GM19463 (cell line): Measurements from ENCODE around the gene HOXC13.

Source experiments
- ATAC-seq: cut with Tn5 transposase; IDR thresholded peaks from one replicate; pipeline ENCODE4 v1.9.1; 2021; ENCODE audit warnings: mild to moderate bottlenecking, moderate library complexity; ENCODE audit not compliant: unreplicated experiment

The HOXC13 gene

DNA sequence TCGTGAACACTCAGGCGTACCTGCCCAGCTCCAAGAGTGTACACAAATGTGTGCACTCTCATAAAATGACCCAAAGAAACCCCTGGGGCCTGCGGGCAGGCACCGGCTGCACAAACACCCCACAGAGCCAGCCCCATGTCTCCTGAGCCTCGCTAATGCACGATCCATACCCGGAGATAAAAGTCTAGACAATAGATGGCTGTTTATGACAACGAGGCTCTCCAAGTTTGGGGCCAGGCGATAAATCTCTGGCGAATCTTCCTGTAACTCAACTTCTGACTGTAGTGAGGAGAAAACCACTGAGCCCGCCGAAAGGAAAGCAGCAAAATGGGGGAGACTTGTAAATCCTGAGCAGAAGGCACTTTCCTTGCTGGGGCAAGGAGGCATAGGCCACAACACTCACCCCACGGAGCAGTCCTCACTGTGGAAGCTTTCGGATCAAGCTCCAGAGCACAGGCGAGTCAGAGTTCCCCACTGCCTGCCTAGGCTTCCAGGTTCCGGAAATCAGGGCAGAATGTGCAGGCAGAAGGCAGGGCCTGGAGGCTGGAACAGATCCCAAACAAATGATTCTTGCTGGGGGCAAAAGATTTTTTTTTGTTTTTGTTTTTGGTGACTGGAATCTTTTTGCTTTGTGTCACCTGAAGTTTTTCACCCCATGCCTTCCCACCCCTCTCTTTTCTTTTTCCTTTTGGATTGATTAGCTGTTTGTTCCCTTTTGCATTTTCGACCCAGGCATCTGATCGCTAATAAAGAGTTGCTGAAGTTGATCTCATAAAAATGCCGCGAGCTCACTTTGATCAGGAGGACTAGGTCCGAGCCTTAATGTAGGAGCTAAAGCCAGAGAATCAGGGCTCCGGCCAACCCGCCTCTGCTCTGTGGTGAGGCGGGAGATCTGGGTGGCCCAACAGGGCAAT lies 29.8 kb downstream of the HOXC13 start:
- no peak for ATAC-seq

DNA sequence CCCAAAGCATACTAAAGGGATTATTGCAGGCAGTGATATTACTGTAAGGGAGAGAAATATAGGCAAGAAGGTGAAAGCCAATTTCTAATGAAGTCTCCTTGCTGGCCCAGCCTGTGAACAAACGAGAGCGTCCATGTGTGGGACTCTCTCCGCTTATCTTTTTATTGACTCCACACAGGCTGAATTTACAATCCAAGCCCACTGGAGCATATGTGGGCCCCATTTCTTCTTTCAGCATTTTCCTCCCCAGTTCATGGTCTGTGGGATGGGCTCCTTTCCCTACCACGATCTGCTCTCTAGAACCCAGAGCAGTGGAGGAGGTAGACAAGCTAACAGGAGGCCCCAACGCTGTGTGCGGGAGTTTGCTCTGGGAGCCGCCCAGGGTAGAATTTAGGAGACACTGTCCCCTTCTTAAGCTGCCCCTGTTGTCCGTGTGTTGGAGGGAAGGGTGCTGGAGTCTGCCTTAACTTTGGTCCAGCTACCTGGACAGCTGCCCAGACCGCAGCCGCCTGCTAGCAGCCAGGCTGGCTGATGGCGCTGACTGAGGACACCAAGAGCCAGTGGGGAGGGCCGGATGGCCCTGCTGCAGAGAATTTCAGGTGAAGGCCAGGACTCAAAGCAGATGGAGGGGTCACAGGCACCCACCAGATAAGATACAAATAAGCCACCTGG lies 31.1 kb downstream of the HOXC13 start:
- ATAC-seq = no peak

DNA sequence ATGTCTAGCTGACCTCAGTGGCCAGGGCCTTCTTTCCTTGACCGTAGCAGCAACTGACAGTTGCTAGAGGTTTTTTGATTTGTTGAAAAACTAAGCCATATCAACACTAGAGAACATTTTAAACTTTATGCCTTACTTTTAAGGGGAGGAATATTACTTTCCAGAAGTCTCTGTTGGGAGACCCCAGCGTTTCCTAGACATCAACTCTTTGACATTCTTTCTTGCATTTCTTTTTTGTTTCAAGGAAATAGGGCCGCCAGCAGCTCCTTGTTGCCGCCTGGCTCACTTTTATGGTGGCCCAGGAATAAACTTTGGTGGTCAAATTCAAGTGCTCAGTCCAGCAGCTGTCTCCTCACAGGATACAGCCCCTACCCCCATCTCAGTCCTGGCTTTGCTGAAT lies 31.8 kb downstream of the HOXC13 start:
- no peak for ATAC-seq

DNA sequence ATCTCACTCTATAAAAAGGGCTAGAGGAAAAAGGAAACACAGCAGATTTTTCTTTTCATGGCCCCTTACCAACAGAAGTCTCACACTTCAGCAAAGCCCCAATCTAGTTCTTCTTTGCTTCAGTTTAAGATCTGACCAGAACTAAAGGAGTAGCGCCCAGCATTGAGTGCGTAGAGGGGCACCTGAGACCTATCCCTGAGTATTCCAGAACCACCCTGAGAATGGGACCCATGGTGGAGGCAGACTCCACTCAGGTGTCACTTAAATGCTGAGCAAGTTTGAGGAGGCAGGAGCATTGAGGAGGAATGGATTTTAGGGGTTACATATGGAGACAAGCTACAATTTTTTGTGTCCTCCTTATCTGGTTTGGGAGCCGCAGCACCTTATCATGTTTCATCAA lies 32.5 kb downstream of the HOXC13 start:
- ATAC-seq = no peak

DNA sequence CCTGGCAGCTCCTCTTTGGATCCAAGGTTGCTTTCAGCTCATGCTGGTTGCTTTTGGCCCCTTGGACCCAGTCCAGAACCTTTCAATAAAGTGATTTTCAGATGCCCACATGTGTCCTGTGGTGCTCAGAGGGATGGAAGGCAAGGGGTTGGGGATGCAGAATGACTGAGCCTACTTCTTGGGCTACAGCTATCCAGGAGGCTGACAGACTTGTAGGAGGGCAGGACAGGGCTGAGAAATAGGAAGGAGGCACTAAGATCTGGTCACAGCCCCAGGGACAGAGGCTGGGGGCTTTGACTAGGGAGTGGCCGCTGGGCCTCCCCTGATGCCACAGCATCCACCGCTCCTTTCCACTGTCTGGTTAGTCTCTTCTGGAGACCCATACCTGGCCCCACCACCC lies 33.1 kb downstream of the HOXC13 start:
- no peak for ATAC-seq

DNA sequence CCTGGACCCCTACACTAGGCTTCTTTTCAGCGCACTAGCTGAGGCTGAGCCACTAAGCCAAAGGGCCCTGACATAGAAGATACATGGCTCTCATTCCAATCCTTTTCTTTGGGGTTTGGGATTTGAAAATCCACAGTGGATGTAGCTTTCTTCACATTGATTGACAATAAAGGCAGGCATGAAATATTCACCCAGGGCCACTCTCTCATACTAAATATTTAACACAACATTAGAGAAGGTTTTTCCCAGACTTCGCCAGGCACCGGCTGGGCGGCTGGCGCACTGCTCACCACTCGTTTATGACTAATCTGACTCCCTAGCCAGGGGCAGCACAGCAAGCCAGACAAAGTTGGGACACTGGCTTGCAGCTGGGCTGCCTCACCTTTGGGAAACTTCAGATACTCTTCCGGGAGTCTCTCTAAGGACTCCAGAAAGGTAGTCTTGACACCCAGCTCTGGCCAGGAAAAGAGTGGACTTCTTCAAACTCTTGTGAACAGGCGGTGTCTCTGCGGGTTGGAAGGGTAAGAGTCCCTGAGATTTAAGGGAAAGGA lies 33.6 kb downstream of the HOXC13 start:
- no peak for ATAC-seq

DNA sequence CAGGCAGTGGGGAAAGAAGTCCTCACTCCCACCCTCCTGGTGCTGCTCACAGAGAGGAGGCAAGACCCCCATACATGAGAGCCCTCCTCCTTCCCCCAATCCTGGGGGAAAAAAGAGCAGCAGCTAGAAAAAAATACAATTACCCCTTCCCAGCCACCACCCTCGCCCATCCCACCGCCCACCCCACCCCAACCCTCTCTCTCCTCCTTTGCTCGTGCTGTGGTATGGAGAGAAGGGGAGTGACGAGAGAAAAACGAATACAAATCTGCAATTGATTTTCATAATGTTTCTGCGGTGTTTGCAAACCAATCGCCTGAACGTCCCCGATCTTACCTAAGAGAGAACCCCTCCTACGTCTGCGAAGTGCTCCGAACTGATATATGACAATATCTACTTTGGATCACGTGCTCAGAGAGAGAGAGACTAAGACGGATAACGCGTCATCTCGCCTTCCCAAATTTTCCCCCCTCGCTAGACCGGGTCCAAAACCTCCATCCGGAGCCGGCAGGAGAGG lies 34.1 kb downstream of the HOXC13 start, which contains the start of gene HOXC11:
Gene HOXC11, plus strand, starts transcription at position 405 of the 514 bp plus-strand sequence. CDS start 116 bp downstream, outside the sequence.
- ATAC-seq = no peak

DNA sequence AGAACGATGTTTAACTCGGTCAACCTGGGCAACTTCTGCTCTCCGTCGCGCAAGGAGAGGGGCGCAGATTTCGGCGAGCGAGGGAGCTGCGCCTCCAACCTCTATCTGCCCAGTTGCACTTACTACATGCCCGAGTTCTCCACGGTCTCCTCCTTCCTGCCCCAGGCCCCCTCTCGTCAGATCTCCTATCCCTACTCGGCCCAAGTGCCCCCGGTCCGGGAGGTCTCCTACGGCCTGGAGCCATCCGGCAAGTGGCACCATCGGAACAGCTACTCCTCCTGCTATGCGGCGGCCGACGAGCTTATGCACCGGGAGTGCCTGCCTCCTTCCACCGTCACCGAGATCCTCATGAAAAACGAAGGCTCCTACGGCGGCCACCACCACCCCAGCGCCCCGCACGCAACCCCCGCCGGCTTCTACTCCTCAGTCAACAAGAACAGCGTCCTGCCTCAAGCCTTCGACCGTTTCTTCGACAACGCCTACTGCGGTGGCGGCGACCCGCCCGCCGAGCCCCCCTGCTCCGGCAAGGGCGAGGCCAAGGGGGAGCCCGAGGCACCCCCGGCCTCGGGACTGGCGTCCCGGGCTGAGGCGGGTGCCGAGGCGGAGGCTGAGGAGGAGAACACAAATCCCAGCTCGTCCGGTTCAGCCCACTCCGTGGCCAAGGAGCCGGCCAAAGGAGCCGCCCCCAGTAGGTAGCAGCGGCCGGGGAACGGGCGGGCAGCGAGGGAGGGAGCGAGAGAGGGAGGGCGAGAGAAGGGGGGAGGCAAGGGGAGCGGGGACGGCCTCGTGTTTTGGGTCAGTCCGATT lies 34.8 kb downstream of the HOXC13 start:
- ATAC-seq = no peak

DNA sequence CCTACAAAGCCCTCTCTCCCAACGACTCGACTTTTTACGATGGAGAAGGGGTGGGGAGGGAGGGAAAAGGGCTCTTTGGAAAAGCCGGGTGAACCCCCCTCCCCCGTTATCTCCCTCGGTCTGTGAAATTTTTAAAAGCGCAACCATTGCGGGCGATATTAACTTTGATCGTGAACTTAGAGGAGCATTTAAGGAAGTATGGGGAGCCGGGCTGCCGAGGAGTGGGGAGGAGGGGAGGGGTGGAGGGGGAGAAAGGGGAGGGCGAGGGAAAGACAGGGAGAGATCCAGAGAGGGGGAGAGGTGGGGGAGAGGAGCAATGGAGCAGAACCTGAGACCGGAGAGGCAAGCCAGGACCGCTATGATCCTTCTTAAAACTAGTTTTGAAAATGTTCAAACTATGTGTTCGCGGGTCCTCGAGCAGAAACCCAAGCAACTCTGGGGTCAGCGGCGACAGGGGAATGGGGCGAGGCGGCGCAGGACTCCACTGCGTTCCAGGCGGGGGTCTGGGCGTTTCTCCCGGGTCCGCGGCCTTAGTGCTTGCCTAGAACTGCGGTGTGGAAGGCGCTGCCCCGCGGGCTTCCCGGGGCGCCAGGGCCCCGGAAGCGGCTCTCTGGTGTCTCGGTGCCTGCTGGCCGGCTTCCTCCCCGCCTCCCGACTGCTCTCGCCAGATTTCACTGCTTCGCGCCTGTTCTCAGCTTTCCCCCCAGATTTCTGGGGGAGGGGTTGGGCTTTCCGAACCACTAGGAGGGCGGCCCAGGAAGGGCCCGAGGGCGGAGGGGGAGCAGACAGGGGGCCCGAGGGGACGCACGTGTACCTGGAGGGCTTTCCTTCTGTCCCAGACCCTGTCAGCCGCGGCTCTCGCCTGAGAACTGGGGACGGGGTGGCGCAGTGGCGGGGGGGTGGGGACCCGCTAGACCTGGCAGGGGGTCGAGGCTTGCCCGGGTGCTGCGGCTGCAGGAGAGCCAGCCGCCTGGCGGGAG lies 35.7 kb downstream of the HOXC13 start, which contains the start of gene HOTAIR:
Gene HOTAIR, minus strand, starts transcription at position 871 of the 980 bp plus-strand sequence.
- no peak for ATAC-seq

DNA sequence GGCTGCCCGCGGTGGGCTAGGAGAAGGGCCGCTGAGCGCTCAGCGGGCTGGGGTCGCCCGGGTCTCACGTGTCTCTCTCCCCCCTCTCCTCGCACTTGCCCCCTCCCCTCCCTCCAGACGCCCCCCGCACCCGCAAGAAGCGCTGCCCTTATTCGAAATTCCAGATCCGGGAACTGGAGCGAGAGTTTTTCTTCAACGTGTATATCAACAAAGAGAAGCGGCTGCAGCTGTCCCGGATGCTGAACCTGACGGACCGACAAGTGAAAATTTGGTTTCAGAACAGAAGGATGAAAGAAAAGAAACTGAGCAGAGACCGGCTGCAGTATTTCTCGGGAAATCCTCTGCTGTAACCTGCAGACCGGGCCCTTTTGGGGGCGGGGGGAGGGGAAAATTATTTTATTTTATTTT lies 36.4 kb downstream of the HOXC13 start:
- no peak for ATAC-seq

DNA sequence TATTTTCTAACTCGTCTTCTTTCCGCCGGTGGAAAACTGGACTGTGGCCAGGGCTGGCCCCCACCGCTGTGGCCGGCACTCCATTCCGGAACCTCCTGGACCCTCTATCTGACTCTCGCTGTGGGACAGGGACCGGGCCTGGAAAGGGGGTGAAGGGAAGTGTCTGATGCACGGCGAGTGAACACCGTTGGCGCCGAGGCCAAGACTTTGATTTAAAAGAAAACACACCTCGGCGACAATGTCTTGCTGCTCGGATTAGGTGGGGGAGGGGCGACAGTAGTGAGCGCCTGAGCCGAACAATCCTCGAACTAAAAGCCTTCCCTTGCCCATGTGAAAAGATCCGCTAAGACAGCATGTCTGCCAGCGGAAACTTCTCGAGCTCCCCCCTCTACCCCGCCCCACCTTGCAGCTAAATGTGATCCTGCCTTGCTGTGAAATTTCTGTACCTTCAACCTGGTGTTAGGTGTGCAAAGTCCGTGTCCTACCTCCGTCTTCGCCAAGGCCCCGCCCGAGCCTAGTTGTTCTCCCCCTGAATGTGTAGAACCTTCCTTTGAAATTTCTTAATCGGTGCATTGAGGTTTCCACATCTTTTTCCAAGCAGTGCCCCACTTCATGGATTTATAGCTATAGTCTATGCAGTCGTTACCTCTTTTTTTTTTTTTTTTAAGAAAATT lies 37.0 kb downstream of the HOXC13 start:
- ATAC-seq = no peak

DNA sequence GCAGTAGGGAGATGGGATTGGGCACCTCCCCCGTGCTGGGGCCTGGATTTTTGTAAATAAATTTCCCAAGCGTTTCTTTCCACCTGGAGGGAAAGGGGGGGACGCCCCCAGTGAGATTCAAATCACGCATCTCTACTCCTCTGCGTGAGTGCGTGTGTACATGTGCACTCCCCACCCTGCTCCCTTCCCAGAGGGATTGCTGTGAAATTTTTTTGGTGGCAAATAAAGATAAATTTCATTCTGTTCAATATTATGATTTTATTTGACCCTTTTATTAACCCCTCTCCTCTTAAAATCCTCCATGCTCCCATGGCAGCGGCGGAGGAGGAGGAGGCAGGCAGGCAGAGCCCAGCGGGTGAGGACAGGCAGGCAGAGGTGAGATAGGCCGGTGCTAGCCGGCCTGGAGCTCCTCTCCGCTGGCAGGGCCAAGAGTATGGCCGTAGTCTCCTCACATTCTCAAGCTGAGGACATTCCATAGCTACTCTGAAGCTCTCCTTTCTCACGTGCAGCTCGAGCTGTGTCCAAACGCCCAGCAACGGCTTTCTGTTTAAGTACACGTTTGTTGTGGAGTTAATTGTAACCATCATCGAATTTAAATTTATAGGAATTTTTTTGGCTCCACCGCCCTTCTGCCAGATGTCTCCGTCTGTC lies 37.7 kb downstream of the HOXC13 start:
- ATAC-seq = no peak

DNA sequence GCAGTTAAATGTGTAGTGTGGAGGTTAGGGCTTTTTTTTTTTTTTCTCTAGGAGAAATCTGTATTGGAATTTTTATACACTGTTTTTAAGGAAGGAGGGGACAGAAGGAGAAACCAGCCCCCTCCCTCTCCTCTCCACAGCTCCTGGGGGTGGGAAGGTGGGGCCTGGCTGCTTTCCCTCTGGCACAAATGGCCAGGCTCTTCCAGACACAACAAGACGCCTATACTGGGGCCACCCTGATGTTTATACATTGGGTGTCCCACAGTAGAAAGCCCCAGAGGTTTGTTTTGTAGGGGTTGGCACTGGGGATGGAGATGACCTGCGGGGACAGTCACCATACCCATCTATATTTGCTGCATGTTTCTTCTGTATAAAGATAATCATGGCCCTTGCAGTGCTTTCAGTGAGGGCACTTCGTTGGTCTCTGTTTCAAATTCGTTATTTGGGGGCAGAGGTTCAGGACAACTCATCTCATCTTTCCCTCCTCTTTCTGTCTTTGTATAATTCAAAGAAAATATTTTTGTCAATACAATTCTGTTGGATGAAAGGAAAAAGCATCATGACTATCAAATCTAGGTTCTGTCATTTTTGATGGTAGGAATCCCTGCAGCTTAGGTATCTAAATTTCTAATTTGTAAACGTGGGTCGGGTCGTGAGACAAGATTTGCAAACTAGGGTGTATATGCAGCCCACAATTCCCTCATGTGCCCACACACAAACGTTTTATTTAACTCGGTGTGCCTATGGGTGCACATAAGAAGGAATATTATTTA lies 38.4 kb downstream of the HOXC13 start:
- ATAC-seq = no peak

DNA sequence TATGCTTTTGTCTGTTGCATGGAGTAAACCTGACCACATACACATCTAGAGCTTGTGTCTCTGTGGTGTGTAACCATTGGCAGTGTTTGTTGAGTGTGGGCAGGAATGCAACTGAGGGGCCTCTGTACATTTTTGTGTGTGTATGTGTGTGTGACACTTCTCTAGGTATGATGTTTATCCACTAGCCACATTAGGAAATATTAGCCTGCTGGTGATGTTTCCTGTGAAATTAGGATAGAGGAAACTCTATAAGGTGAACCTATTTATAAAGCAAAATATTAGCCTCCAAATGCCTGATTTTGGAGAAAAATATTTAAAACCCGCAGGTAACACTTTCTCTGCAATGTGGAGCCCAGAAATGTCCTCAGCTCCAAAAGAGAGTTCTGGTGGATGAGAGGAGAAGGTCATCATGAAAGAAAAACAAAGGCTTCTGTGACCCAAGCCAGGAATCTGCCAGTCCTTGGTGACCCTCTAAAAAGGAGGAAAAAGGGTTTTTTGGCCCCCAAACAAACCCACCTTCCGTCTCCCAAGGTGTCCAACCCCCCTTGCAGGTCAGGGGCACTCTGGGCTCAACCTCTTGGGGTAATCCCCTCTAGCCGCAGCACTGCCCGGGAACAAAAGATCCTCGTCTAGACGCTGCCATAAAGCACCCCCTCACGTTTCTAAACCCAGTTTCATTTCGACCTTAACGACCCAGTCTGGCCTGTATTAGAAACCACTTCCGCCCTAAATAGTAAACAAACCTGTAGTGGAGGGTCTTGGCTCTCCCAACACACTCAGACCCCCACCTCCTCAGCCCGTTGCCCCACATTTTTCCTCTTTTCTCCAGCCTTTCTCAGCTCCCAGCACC lies 39.2 kb downstream of the HOXC13 start:
- no peak for ATAC-seq

DNA sequence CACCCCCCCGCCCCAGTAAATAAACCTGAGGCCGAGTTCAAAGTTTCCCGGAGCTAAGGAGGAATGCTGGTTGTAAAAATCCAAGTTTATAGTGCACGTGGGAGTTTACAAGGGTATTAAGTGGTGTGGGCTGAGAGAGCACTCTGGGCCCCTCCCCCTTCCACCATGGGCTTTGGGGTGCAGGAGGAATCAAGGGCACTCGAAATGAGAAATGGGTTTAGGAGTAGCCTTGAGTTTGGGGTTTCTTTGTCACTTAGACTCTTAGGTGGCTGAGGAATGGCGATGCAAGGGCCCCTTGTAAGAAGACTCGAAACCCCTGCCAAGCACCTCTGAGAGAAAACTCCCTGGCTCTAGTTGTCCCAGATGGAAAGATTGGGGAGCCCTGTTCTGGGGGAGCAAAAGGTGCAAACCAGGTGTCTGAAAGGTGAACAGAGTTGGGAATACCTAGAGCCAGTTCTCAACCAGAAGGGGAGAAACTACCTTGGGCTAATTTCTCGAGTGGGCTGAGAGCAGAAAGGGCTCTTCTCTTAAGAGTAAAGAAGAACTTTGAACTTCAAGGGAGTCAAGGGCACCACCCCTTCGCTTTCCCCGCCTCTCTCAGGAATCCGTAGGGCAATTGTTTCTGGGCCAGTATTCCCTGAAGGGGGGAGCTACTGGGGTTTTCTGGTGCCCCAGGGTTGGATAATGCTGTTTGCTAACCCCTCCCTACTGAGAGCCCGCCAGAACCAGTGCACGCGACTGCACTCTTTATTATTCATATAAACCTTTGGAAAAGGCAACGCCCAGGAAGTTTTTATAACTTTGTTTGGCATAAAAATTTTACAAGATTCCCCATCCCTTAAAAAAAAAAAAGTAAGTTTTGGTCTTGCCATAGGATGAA lies 40.1 kb downstream of the HOXC13 start:
- ATAC-seq = no peak
